G401.6 (cell line): ENCODE results near the gene AHSP.
"Not testable (repeated sequence)": the region's sequence is repeated elsewhere in the genome, so short reads cannot be mapped to it uniquely, and the experiment has no call there.

Experiments
- FAIRE-seq: peaks from 2 replicates; lab custom pipeline; 2012; peaks lifted over from hg19 to GRCh38; lab: Jason Lieb, UNC

AHSP gene

DNA sequence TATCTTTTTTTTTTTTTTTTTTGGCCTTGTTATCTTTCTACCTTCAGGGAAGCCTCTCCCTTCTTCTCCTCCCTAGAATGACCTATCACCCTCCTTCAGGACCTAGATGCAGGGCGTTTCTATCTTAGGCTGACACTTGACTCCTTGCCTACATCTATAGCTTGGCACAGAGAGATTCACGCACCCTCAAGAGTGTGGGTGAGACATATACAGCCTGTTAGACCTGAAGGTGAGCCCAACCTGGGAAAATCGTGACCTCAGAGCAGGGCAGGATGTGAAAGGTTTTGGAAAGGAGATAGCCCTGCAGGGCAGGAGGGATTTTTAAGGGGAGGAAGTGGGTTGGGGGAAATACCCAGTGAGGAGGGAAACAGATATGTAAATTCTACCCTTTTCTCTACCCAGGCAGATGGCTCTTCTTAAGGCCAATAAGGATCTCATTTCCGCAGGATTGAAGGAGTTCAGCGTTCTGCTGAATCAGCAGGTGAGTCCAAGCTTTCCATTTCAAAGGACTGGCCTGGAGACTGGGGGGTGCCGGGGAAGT is at the start of gene AHSP:
Gene AHSP, plus strand, starts transcription at position 167 of the 541 bp plus-strand sequence. Its CDS starts 240 bp downstream, at position 407.
- FAIRE-seq, result no peak

GRCh38 chr16:31478956-31479355 is 48.7 kb upstream of the AHSP start:
- no peak for FAIRE-seq

GRCh38 chr16:31479751-31480150 is 47.9 kb upstream of the AHSP start:
- no peak for FAIRE-seq

GRCh38 chr16:31480851-31481536 is 46.7 kb upstream of the AHSP start:
- FAIRE-seq, result no peak

- FAIRE-seq, result no peak
Observed at GRCh38 chr16:31483081-31483480, 44.6 kb upstream of the AHSP start, which contains the start of gene SLC5A2. SLC5A2 (plus strand) TSS chr16:31483123; CDS start chr16:31483137, 14 bp downstream.

- not testable (repeated sequence) for FAIRE-seq
Observed at GRCh38 chr16:31484048-31484447, 43.7 kb upstream of the AHSP start.

DNA sequence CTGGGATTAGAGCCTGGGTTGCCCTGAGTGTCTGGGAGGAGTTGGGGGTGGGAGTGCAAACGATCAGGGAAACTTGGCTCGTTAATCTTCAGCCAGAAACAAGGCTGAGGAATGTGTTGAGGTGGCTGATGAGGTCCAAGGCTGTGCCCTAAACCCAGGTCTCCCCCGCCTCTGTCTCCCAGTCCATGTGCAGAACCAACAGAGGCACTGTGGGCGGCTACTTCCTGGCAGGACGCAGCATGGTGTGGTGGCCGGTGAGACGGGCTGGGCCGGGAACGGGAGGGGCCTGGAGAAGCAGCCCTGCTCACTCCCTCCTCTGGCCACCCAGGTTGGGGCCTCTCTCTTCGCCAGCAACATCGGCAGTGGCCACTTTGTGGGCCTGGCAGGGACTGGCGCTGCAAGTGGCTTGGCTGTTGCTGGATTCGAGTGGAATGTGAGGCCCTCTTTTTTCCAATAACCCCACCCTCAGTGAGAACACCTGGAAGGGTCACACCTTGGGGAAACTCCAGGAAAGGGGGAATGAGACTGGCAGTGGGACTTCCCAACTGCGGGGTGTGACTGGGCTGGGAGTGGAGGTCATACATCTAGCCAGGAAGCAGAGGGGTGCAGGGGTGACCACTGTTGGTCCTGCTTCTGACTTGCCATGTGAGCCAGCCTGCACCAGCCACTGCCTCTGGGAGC is 43.1 kb upstream of the AHSP start:
- FAIRE-seq, result no peak

GRCh38 chr16:31485571-31485970 is 42.1 kb upstream of the AHSP start:
- FAIRE-seq, result no peak

DNA sequence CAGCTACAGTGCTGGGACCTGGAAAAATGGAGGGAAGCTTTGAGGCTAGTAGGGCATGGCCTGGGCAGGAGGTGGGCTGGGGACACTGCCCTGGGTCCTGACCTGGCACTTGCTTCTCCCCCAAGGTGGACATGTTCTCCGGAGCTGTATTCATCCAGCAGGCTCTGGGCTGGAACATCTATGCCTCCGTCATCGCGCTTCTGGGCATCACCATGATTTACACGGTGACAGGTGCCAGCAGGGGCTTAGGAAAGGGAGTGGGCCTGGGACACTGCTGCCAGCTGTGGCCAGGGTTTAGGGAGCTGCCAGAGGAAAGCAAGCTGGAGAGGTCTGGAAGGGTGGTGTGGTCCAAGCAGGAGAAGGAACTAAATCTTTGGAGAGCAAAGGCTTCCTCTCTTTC is 41.7 kb upstream of the AHSP start:
- no peak for FAIRE-seq

DNA sequence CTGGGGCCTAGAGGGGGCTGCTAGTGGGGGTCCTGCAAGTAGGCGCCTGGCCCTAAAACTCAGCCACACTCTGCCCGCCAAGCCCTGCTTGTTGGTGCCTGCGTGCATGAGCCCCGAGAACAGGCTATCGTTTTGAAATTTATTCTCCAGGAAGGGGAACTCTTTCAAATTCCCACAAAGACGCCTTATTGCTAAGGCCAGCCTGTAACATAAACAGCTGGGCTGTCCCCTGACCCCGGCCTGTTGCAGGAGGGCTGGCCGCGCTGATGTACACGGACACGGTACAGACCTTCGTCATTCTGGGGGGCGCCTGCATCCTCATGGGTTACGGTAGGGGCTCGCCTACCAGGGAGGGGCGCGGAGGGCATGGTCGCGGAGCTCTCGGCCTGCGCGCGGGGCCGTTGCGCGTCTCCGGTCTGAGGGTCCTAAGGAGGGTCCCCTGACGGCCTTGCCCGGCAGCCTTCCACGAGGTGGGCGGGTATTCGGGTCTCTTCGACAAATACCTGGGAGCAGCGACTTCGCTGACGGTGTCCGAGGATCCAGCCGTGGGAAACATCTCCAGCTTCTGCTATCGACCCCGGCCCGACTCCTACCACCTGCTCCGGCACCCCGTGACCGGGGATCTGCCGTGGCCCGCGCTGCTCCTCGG is 40.5 kb upstream of the AHSP start:
- no peak for FAIRE-seq

DNA sequence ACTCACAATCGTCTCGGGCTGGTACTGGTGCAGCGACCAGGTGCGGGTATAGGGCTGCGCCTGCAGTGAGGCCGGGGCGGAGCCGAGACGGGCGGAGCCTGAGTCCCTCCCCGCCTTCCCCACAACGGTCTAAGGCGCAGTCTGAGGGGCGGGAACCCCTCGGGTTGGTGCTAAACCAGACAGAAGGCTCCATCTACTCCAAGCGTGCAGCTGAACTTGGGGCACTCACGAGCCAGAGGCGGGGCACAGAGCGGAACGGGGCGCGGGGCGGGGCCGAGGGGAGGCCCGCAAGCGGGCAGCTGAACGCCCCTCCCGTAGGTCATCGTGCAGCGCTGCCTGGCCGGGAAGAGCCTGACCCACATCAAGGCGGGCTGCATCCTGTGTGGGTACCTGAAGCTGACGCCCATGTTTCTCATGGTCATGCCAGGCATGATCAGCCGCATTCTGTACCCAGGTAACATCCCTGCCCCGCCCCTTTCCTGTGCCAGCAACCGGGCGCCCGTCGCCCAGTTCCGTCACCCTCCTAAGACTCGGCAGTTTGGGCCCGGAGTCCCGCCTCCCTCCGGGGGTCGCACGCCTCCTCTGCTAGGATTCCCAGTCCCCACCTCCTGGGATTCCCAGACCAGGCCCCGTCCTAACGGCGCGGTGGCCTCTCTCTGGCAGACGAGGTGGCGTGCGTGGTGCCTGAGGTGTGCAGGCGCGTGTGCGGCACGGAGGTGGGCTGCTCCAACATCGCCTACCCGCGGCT is 39.8 kb upstream of the AHSP start:
- FAIRE-seq, result no peak

GRCh38 chr16:31488468-31489297 is 39.0 kb upstream of the AHSP start:
- FAIRE-seq, result no peak

- no peak for FAIRE-seq
Observed at GRCh38 chr16:31489298-31489564, 38.5 kb upstream of the AHSP start.

- FAIRE-seq, result no peak
Observed at GRCh38 chr16:31489616-31490584, 37.8 kb upstream of the AHSP start.

DNA sequence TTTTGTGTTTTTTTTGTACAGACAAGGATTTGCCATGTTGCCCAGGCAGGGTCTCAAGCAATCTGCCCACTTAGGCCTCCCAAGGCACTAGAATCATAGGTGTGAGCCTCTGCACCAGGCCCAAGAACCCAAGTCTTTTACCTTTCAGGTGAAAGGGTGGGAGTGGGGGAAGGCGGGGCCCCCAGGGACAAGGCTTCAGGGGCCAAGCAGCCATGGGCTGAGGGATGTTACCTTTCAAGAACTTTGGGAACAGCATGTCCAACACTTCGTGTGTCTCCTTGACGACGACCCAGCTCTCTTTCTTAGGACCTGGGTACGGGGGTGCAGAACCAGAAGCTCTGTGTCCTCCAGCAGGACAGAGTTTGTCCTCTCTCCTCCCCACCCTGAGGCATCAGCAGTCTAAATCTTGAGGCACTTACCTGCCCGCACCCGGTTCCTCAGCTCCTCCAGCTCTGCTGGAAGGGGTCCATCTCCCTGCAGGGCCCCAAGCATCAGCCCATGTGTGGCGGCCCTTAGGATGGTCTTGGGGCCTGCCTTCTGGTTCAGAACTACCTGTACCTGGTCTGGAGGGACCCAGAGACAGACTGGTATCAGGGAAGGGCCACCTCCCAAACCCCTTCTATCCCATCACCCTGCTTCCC is 35.8 kb upstream of the AHSP start:
- no peak for FAIRE-seq

GRCh38 chr16:31493506-31494125 is 34.1 kb upstream of the AHSP start:
- FAIRE-seq, result no peak

GRCh38 chr16:31496670-31497069 is 31.0 kb upstream of the AHSP start:
- FAIRE-seq, result no peak

DNA sequence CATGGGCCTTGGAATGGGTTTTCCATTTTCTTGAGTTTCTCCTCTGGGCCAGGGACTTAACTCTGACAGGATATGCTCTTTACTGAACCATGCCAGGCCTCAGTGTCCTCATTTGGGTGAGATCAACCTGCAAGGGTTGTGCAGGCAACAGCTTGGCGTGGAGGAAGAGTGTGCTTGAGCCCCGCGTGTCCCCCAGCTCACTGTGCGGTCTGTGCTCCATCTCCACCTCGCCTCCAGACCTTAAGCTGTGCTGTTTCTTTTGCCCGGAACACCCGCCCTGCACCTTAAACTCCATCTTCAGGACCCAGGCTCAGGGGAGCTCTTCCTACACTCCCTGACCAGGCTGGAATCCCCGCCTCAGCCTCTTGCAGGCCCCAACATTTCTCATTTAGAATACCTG is 29.2 kb upstream of the AHSP start:
- no peak for FAIRE-seq

GRCh38 chr16:31499928-31500327 is 27.8 kb upstream of the AHSP start:
- FAIRE-seq, result no peak
